Forelimb muscle (tissue), 1 donor: ENCODE data around the gene ARHGEF26. TPM values are rescaled to one million over a fixed set of nuclear protein-coding genes. Genes with fewer than 3 reads are reported as not detected.

Source experiments
- DNase-seq: peaks from one replicate; pipeline ENCODE4 v3.0.0-alpha.2; 2013; ENCODE audit warnings: low read depth
- polyA plus RNA-seq: library from polyadenylated mRNA; unstranded; fragments of 120-200 nt; gene quantifications from one replicate; pipeline ENCODE4 v1.2.1, GENCODE V29; 2013; ENCODE audit not compliant: insufficient read length

Gene ARHGEF26
- polyA plus RNA-seq, 1 donor: 10.3 TPM

- DNase-seq: no peak
These were observed 74.6 kb downstream of the ARHGEF26 start for GRCh38 chr3:154195620-154196356.

- DNase-seq: no peak
These were observed 76.6 kb downstream of the ARHGEF26 start for GRCh38 chr3:154197751-154198150.

GRCh38 chr3:154209499-154209898 is 88.3 kb downstream of the ARHGEF26 start:
- no peak for DNase-seq

DNA sequence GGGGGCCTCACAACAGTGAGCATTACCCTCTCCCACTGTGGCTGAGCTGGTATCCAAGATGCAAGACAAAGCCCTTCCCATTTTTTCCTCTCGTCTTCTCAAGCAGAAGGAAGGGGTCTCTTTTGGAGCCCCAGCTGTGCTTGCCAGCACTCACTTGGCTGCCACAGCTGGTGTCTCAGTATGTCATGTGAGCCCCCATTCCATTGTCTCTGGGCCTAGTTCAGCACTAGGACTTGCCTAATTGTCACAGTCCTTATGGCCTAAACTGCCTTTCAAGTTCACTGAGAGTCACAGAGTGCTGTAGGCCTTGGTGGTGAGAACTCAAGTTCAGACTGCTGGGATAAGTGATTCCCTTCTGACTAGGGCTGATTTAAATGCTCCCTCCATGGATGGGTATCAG is 89.8 kb downstream of the ARHGEF26 start:
- DNase-seq: no peak

GRCh38 chr3:154214306-154214705 is 93.1 kb downstream of the ARHGEF26 start:
- no peak for DNase-seq

DNA sequence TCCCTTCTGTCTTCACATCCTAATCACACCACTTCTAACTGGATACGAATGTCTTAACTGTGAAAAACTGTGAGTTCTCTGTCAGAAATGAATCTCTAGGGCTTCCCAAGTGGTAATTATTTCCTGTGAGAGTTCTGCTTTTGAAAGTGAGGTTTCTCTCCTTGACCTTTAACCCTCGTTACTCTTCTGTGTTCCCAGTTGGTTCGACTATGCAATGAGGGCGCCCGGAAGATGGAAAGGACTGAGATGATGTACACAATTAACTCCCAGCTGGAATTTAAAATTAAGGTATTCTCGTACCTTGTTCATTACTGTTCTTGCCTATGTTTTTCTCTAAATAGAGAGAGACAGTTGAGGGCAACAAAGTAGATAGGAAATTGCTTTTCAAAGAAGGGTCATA is 96.5 kb downstream of the ARHGEF26 start:
- DNase-seq: no peak

- DNase-seq: no peak
These were observed 97.5 kb downstream of the ARHGEF26 start for GRCh38 chr3:154218728-154219127.

GRCh38 chr3:154220462-154220861 is 99.3 kb downstream of the ARHGEF26 start:
- DNase-seq: no peak

DNA sequence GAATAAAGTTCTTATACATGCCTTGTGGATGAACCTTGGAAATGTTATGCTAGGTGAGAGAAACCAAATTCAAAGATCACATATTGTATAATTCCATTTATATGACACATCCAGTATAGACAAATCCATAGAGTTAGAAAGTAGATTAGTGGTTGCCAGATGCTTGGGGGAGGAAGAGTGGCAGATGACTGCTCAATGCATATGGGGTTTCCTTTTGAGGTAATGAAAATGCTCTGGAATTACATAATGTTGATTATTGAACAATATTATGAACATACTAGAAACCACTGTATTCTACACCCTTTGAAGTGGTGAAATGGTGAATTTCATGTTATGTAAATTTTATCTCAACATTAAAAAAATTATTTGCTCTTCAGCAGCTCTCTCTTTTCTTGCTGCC is 102.3 kb downstream of the ARHGEF26 start:
- no peak for DNase-seq

DNA sequence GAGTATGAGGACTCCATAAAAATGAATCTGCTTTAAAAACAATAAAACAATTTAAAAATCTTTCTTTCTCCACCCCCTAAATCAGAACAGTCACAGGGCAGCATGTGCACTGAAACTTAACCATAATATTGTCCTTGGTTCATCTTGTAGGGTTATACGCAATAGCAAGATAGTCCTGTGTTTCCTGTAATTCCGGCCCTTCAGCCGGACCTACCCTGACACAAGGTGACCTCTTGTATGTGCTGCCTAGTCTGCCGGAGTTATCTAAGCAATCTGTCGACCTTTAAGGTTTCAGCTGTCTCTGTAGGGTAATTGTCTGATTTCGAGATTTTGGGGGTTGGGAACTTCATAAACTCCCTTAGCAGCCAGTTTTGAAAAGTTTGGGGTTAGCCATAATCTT is 103.2 kb downstream of the ARHGEF26 start:
- DNase-seq: no peak

GRCh38 chr3:154224866-154225265 is 103.7 kb downstream of the ARHGEF26 start:
- DNase-seq: peak; percentile 45

- no peak for DNase-seq
These were observed 104.3 kb downstream of the ARHGEF26 start for GRCh38 chr3:154225536-154225935.

GRCh38 chr3:154227531-154227930 is 106.3 kb downstream of the ARHGEF26 start:
- DNase-seq: no peak

- no peak for DNase-seq
These were observed 107.5 kb downstream of the ARHGEF26 start for GRCh38 chr3:154228561-154229216.

- DNase-seq: no peak
These were observed 108.0 kb downstream of the ARHGEF26 start for GRCh38 chr3:154229217-154229590.

GRCh38 chr3:154235330-154235729 is 114.1 kb downstream of the ARHGEF26 start:
- no peak for DNase-seq

- DNase-seq: no peak
These were observed 115.1 kb downstream of the ARHGEF26 start for GRCh38 chr3:154236331-154236730.

GRCh38 chr3:154240235-154240634 is 119.0 kb downstream of the ARHGEF26 start:
- DNase-seq: no peak

DNA sequence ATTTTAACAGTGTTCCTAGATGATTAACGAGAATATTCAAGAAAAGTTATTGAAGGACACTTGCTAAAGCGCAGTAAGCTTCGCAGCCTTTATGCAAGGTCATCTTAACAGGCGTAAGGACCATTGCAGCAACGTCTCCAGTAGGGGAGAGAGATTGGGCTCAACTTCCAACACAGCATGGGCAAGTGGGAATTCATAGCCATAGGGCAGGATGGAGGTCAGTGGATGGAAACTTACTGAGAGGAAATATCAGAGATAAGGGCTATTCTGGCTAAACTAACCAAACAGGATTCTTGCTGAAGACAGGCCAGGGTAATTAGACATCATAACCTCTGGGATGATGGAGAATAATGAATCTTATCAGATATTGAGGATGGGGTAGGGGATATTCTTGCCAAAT is 120.3 kb downstream of the ARHGEF26 start:
- no peak for DNase-seq

DNA sequence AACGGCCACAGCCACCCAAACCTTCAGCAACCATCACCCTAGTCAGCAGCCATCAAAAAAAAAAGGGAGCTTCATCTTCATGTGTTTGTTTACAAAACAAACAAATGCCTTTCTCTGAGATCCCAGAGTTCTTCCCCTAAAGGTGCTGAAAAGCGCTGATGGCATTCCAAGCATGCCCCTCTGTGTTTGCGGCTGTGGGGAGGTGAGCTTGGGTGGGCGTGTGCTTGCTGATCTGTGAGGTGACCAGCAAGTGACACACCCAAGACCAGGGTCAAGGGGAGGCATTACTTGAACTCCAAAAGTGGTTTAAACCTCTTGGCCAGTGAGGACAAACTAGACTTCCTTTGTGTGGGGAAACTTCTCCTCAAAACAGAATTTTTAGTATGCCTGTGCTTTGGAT is 121.6 kb downstream of the ARHGEF26 start:
- DNase-seq: no peak

GRCh38 chr3:154243353-154243752 is 122.2 kb downstream of the ARHGEF26 start:
- no peak for DNase-seq

- DNase-seq: no peak
These were observed 123.5 kb downstream of the ARHGEF26 start for GRCh38 chr3:154244644-154245043.

DNA sequence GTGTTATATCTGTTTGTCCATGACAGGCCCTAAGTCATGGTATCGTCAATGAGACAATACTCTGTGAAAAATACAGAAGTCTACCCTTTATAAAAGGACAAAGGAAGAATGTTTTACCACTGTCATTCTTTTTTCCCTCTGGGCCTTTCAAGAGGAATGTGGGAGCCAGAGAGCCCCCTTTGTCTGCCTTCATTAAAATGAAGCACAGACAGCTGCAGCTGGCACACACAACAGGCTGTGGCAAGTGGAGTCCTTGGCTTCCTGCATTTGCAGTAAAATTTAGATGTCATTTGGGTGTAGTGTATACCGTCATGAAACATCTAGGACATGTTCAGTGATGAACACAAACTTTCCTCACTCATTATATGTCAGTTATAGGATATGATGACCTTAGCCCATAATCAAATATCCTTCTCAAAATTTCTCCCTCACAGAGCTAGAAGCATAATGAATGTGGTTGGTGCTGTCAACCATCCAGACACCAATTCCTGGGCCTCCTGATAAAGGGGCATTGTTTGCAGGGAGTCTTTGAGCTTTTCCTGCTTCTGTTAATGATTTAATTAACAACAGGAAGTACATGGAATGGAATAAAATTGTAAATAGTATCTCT is 126.7 kb downstream of the ARHGEF26 start:
- no peak for DNase-seq
